H1 (cell line): ENCODE measurements around the gene PLSCR1.

ENCODE experiments used
- CEBPB ChIP-seq: IDR thresholded peaks from 2 replicates; pipeline ENCODE4 v1.6.1; 2012; ENCODE audit warnings: low read depth, low read length
- CHD2 ChIP-seq: IDR thresholded peaks from 2 replicates; pipeline ENCODE4 v1.6.1; 2012; ENCODE audit warnings: low read length, improper control_type of control experiment
- CHD7 ChIP-seq: fragments of 300-600 bp; sonication (generic); IDR thresholded peaks from 2 replicates; pipeline ENCODE4 v1.7.1; 2012; ENCODE audit warnings: low read length, moderate library complexity, mild to moderate bottlenecking, inconsistent platforms; ENCODE audit not compliant: insufficient replicate concordance
- CTCF ChIP-seq, 3 experiments: IDR thresholded peaks; 1 replicate in 2 of 3; 2 replicates in 1 of 3; pipeline versions ENCODE4 v1.5.1 to v1.6.1; 2011; ENCODE audit warnings: low read length in 3 of 3, mild to moderate bottlenecking in 3 of 3, inconsistent platforms in 2 of 3, low read depth in 1 of 3, moderate library complexity in 1 of 3; ENCODE audit not compliant: insufficient read depth in 1 of 3; ENCODE audit errors: control extremely low read depth in 1 of 3
- EP300 ChIP-seq, 2 experiments: IDR thresholded peaks; 1 replicate in 1 of 2; 2 replicates in 1 of 2; pipeline ENCODE4 v1.6.1; 2011 to 2012; ENCODE audit warnings: low read depth in 2 of 2, low read length in 2 of 2, mild to moderate bottlenecking in 2 of 2, borderline replicate concordance in 1 of 2, inconsistent platforms in 1 of 2, moderate library complexity in 1 of 2
- EZH2 ChIP-seq: fragments of 200-600 bp; sonication (generic); IDR thresholded peaks from 2 replicates; pipeline ENCODE4 v1.7.1; 2012; ENCODE audit warnings: low read depth, mild to moderate bottlenecking, moderate library complexity, low read length, inconsistent platforms; ENCODE audit not compliant: severe bottlenecking
- GTF2F1 ChIP-seq: IDR thresholded peaks from 2 replicates; pipeline ENCODE4 v1.6.1; 2012; ENCODE audit warnings: low read depth, low read length, improper control_type of control experiment, borderline replicate concordance
- HDAC2 ChIP-seq, 2 experiments: fragments of 300-600 bp in 1 of 2; sonication (generic) in 1 of 2; IDR thresholded peaks; 2 replicates each; pipeline ENCODE4 v1.6.1; 2011 to 2012; ENCODE audit warnings: low read depth in 2 of 2, low read length in 2 of 2, mild to moderate bottlenecking in 2 of 2, moderate library complexity in 2 of 2, borderline replicate concordance in 1 of 2, inconsistent platforms in 1 of 2
- NRF1 ChIP-seq: IDR thresholded peaks from 2 replicates; pipeline ENCODE4 v1.6.1; 2011; ENCODE audit warnings: mild to moderate bottlenecking, low read depth, low read length, improper control_type of control experiment
- POLR2A ChIP-seq, 2 experiments: IDR thresholded peaks; 1 replicate in 1 of 2; 2 replicates in 1 of 2; pipeline ENCODE4 v1.6.1; 2011; ENCODE audit warnings: low read depth in 2 of 2, low read length in 2 of 2, mild to moderate bottlenecking in 2 of 2; ENCODE audit errors: control extremely low read depth in 1 of 2
- RAD21 ChIP-seq, 2 experiments: IDR thresholded peaks in 1 of 2; conservative IDR thresholded peaks in 1 of 2; 2 replicates each; pipeline ENCODE4 v1.6.1; 2011; ENCODE audit warnings: low read depth in 2 of 2, low read length in 2 of 2, improper control_type of control experiment in 1 of 2, inconsistent platforms in 1 of 2, mild to moderate bottlenecking in 1 of 2, moderate library complexity in 1 of 2
- RFX5 ChIP-seq: IDR thresholded peaks from 2 replicates; pipeline ENCODE4 v1.6.1; 2011; ENCODE audit warnings: low read depth, low read length, improper control_type of control experiment, borderline replicate concordance
- SP1 ChIP-seq: IDR thresholded peaks from 2 replicates; pipeline ENCODE4 v1.6.1; 2011; ENCODE audit warnings: low read depth, low read length
- TF ChIP-seq, protein P1 (sequence below): IDR thresholded peaks from 2 replicates; pipeline ENCODE4 v1.6.1; 2011; ENCODE audit warnings: low read length, improper control_type of control experiment

DNA sequence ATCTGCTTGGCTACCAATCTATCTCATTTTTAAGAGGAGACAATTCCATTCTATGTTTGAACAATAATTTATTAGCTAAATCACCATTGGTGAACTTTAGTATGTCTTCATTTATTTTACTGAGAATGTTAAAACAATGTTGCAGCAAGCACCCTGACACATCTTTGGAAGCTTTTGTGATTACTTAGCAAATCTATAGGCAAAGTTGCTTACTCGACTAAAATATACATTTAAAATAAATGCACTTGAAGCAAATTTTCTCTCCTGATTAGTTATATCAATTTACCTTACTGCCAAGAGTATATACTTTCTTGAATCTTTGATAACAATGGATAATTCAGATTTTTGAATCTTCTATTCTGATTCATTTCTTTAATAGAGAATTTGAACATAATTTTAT is 29.8 kb upstream of the PLSCR1 start:
- TF ChIP-seq, protein P1, sequence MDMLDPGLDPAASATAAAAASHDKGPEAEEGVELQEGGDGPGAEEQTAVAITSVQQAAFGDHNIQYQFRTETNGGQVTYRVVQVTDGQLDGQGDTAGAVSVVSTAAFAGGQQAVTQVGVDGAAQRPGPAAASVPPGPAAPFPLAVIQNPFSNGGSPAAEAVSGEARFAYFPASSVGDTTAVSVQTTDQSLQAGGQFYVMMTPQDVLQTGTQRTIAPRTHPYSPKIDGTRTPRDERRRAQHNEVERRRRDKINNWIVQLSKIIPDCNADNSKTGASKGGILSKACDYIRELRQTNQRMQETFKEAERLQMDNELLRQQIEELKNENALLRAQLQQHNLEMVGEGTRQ, result no peak
- TF ChIP-seq CTCF (IDR thresholded peaks at IDR 0.05; ENCODE audit: control extremely low read depth in 1 of 3, insufficient read depth in 1 of 3, low read depth in 1 of 3, low read length in 3 of 3), result no peak
- TF ChIP-seq RAD21 (IDR thresholded peaks at IDR 0.05 in 1 of 2, conservative IDR thresholded peaks at IDR 0.05 in 1 of 2; ENCODE audit: low read depth in 2 of 2, low read length in 2 of 2), result no peak
- TF ChIP-seq NRF1, result no peak
- no peak for TF ChIP-seq CEBPB
- no peak for TF ChIP-seq POLR2A (IDR thresholded peaks at IDR 0.05; ENCODE audit: control extremely low read depth in 1 of 2, low read depth in 2 of 2, low read length in 2 of 2)
- TF ChIP-seq GTF2F1, result no peak
- TF ChIP-seq CHD7, result no peak
- no peak for TF ChIP-seq HDAC2 (IDR thresholded peaks at IDR 0.05; ENCODE audit: borderline replicate concordance in 1 of 2, low read depth in 2 of 2, low read length in 2 of 2)
- TF ChIP-seq SP1, result no peak
- no peak for TF ChIP-seq EZH2
- TF ChIP-seq CHD2, result no peak
- TF ChIP-seq EP300 (IDR thresholded peaks at IDR 0.05; ENCODE audit: borderline replicate concordance in 1 of 2, low read depth in 2 of 2, low read length in 2 of 2), result no peak
- no peak for TF ChIP-seq RFX5
